Suprapubic skin (tissue), 4 donors: ENCODE measurements around the gene MTHFSD. TPM values are rescaled to one million over a fixed set of nuclear protein-coding genes. Genes with fewer than 3 reads are reported as not detected.

Experiments
- DNase-seq, 2 donors: peaks; one replicate each; pipeline ENCODE4 v3.0.0-alpha.2; 2019; ENCODE audit warnings: low spot score in 2 of 2
- H3K27ac ChIP-seq: fragments of 200-600 bp; sonication (generic); one replicate; pipeline ENCODE4 v1.5.1; 2019
- H3K27me3 ChIP-seq: fragments of 200-600 bp; sonication (generic); one replicate; pipeline ENCODE4 v1.5.1; 2019
- H3K36me3 ChIP-seq: fragments of 200-600 bp; sonication (generic); one replicate; pipeline ENCODE4 v1.5.1; 2019
- H3K4me1 ChIP-seq: fragments of 200-600 bp; sonication (generic); one replicate; pipeline ENCODE4 v1.5.1; 2019
- H3K4me3 ChIP-seq: fragments of 200-600 bp; sonication (generic); one replicate; pipeline ENCODE4 v1.5.1; 2019; ENCODE audit warnings: mild to moderate bottlenecking
- H3K9me3 ChIP-seq: fragments of 200-600 bp; sonication (generic); one replicate; pipeline ENCODE4 v1.5.1; 2019
- EP300 ChIP-seq: sonication (generic); formaldehyde crosslinking; IDR thresholded peaks from one replicate; pipeline ENCODE4 v1.6.1; 2017; ENCODE audit warnings: antibody characterized with exemption
- POLR2A ChIP-seq, 2 donors: fragments of 450-650 bp; IDR thresholded peaks; one replicate each; pipeline ENCODE4 v1.6.1; 2017; ENCODE audit warnings: antibody characterized with exemption in 2 of 2, mild to moderate bottlenecking in 2 of 2, moderate library complexity in 2 of 2
- POLR2AphosphoS5 ChIP-seq, 3 donors: sonication (generic); formaldehyde crosslinking; IDR thresholded peaks; one replicate each; pipeline ENCODE4 v1.6.1; 2017; ENCODE audit warnings: antibody characterized with exemption in 3 of 3
- WGBS: methylation state at CpG from one replicate; pipeline ENCODE4 v1.1.5; 2018; 5-methylcytosine and 5-hydroxymethylcytosine counted together
- total RNA-seq, 4 donors: library from RNA; depleted of rRNA; stranded (reverse); fragments of >200 nt; gene quantifications; one replicate each; pipeline ENCODE4 v1.1.0, GENCODE V29; 2016
- TF ChIP-seq, protein P1 (sequence below), 2 donors: fragments of 200-600 bp in 1 of 2; fragments of 450-650 bp in 1 of 2; sonication (generic) in 1 of 2; IDR thresholded peaks; one replicate each; pipeline ENCODE4 v1.5.1; 2016 to 2019; ENCODE audit warnings: antibody characterized with exemption in 2 of 2, mild to moderate bottlenecking in 1 of 2, moderate library complexity in 1 of 2

The MTHFSD gene
- total RNA-seq, 4 donors from 2014 or later = 12.4 to 43.4 (median 18.8) TPM

DNA sequence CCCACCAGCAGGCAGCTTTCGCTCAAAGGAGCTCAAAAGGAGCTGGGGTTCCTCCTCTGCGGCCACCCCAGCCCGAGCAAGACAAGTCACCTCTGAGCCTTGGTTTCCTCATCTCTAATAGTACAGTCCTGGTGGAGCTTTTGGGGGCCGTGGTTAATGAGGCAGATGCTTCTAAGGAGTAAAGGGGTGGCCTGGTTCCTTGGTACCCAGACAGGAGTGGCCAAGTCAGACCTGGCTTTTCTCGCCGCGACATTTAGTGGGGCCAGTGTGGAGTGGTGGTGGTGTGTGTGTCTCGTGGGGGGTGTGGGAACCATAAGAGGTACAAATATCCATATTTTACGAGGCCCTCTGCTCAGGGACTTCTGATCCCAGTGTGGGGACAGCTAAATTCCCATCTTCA, 38.0 kb downstream of the MTHFSD start:
- no peaks in the 10 kb centered on the region for H3K9me3 ChIP-seq
- H3K27ac ChIP-seq = no peak overlapping the region
- DNase-seq = no peak

DNA sequence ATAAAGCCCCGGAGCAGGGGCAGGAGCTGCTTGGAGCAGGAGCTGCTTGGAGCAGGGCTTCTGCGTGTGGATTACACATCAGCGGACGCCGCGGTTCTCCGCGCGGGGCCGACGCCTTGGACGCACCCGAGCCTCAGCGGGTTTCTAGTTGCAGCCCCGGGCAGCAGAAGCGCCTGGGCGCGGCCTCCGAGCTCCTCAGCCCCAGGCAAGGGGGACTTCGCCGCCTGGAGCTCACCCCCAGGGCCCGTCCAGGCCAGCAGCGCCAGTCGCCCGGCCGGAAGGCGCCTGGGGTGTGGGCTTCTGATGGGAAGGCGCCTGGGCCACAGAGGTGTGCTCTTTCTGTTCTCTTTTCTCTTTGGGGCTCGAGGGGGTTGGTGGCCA, 38.4 kb downstream of the MTHFSD start:
- Histone ChIP-seq H3K36me3 (no peaks in the 10 kb centered on the region), H3K27ac (no peak overlapping the region), H3K4me1 (peaks cover 21% of the 10 kb centered on the region), H3K4me3 (no peak overlapping the region), H3K9me3 (no peaks in the 10 kb centered on the region), H3K27me3 (peaks cover 97% of the 10 kb centered on the region)
- 22% methylated on average over 3 of the region's 29 CpGs for WGBS
- no peak for DNase-seq
- TF ChIP-seq, protein P1, sequence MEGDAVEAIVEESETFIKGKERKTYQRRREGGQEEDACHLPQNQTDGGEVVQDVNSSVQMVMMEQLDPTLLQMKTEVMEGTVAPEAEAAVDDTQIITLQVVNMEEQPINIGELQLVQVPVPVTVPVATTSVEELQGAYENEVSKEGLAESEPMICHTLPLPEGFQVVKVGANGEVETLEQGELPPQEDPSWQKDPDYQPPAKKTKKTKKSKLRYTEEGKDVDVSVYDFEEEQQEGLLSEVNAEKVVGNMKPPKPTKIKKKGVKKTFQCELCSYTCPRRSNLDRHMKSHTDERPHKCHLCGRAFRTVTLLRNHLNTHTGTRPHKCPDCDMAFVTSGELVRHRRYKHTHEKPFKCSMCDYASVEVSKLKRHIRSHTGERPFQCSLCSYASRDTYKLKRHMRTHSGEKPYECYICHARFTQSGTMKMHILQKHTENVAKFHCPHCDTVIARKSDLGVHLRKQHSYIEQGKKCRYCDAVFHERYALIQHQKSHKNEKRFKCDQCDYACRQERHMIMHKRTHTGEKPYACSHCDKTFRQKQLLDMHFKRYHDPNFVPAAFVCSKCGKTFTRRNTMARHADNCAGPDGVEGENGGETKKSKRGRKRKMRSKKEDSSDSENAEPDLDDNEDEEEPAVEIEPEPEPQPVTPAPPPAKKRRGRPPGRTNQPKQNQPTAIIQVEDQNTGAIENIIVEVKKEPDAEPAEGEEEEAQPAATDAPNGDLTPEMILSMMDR (IDR thresholded peaks at IDR 0.05) = no peak
- TF ChIP-seq EP300 = no peak
- no peak for TF ChIP-seq POLR2A (IDR thresholded peaks at IDR 0.05)
- no peak for TF ChIP-seq POLR2AphosphoS5 (IDR thresholded peaks at IDR 0.05)

More for the DNA sequence above, 38.0 kb downstream of the MTHFSD start:
- WGBS = 46% methylated on average over 6 of the region's 9 CpGs
- Histone ChIP-seq H3K27me3 (peaks cover 96% of the 10 kb centered on the region), H3K4me1 (peaks cover 20% of the 10 kb centered on the region), H3K36me3 (no peaks in the 10 kb centered on the region), H3K4me3 (no peak overlapping the region)
- TF ChIP-seq, protein P1 (IDR thresholded peaks at IDR 0.05) = no peak
- TF ChIP-seq EP300 (no peak), POLR2AphosphoS5 (IDR thresholded peaks at IDR 0.05) (no peak), POLR2A (IDR thresholded peaks at IDR 0.05) (no peak)

DNA sequence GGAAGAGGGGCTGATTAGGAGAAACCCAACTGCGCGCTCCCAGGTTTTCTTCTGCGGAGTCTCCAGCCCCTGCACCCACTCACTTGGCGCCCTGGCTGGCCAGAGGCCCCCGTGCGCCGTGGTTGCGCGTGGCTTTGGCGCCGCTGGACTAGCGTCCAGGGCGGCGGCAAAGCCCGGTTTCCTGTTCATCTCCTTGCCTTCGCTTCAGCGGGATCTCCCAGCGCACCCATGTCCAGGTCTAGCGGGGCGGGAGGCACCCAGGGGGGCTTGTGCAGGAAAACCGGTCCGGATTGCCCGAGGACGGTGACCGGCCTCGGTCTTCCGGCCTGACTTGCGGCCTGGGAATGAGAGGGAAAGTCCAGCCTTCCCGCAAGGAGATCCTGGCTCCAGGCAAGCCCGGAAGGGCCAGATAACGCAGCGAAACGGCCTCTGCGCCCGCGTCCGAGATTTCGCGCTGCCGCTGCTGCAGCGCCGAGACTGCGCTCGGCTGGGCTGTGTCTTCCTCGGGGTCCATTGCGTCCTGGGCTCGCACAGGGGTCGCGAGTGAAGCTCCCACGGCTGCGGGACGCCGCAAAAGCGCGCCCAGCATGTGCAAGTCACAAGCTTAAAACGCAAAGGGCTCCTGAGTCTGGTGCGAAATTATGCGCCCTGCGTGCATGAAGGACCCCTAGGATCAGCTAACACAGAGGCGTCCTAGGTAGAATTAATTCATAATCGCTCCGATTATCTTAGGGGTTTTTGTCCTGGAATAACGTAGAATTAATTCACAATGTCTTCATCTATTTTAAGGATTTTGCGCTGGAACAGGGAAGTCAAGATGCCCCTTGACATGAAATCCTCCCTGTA, 39.0 kb downstream of the MTHFSD start:
- Histone ChIP-seq H3K4me1 (peaks cover 27% of the 10 kb centered on the region), H3K4me3 (no peak overlapping the region), H3K9me3 (no peaks in the 10 kb centered on the region), H3K27ac (no peak overlapping the region), H3K27me3 (peaks cover 97% of the 10 kb centered on the region), H3K36me3 (no peaks in the 10 kb centered on the region)
- no peak for TF ChIP-seq EP300
- TF ChIP-seq POLR2AphosphoS5 (IDR thresholded peaks at IDR 0.05) = no peak
- TF ChIP-seq, protein P1 (IDR thresholded peaks at IDR 0.05) = no peak
- no peak for TF ChIP-seq POLR2A (IDR thresholded peaks at IDR 0.05)
- no peak for DNase-seq
- 24% methylated on average over 31 of the region's 64 CpGs for WGBS

DNA sequence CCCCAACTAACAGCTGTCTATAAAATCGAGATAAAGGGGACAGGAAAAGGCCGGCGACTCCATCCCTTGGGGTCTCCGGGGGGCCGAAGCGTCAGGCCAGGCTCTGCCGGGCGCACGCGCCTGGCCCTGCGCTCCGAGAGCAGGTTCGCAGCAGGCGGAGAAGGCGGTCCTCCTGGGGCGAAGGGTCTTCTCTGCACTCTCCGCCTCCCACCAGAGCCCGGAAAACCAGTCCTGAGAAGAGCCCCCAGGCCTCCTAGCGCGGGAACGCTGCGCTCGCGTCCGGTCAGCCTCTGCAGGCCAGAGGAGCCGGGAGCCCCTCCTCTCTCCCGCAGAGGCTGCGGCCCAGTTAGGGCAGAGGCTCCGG, 39.6 kb downstream of the MTHFSD start:
- Histone ChIP-seq H3K36me3 (no peaks in the 10 kb centered on the region), H3K9me3 (no peaks in the 10 kb centered on the region), H3K4me1 (peaks cover 32% of the 10 kb centered on the region), H3K27me3 (peaks cover 97% of the 10 kb centered on the region), H3K4me3 (no peak overlapping the region), H3K27ac (no peak overlapping the region)
- no peak for DNase-seq
- TF ChIP-seq POLR2AphosphoS5 (IDR thresholded peaks at IDR 0.05) = no peak
- TF ChIP-seq POLR2A (IDR thresholded peaks at IDR 0.05) = no peak
- no peak for TF ChIP-seq EP300
- TF ChIP-seq, protein P1 (IDR thresholded peaks at IDR 0.05) = no peak
- WGBS = 53% methylated on average over 19 of the region's 29 CpGs

DNA sequence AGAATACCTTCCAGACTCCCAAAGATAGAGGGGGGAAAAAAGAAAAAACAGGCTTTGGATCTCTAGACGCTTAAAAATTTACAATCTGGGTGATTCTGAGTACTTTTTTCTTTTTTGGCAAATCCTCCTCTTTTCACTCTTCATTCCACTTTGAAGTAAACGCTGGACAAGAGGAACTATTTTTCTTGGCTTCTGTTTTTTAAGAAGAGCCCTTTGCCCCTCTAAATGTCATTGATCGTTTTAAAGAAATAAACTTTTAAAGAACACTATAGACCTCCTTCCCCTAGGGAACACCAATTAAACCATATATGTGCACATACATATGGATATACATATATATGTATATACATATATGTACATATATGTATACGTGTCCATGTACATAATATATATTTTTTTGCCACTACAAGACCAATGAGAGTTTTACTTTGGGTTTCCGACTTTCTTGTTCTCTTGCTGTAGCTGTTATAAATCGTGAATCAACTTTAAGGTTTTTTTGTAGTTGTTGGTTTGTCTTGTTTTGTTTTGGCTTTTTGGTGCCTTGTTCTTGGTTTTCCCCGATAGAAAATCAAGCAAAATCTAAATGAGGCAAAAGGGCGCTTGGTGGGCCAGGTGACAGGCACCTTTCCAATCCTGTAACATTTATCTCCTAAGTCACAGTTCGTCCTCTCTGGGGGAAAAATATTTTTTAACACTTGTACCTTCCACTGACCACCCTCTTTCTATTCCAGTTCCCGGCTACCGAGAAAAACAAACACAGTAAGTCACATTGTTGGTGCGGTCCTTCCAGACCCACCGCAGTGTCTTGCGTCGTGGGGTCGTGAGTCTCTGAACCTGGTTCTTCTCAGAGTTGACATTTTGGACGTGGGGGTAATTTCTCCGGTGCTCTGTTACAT, 40.3 kb downstream of the MTHFSD start:
- H3K4me3 ChIP-seq = no peak overlapping the region
- WGBS = 36% methylated on average over 18 of the region's 18 CpGs
- no peak for DNase-seq
- H3K27me3 ChIP-seq = peaks cover 100% of the 10 kb centered on the region
- no peaks in the 10 kb centered on the region for H3K36me3 ChIP-seq
- no peak overlapping the region for H3K27ac ChIP-seq
- H3K9me3 ChIP-seq = no peaks in the 10 kb centered on the region
- TF ChIP-seq, protein P1 (IDR thresholded peaks at IDR 0.05) = no peak
- TF ChIP-seq EP300 (no peak), POLR2A (IDR thresholded peaks at IDR 0.05) (no peak), POLR2AphosphoS5 (IDR thresholded peaks at IDR 0.05) (no peak)
- peaks cover 32% of the 10 kb centered on the region for H3K4me1 ChIP-seq
